Breast epithelium (tissue), 4 donors: ENCODE results near the gene TARS2. TPM values are rescaled to one million over a fixed set of nuclear protein-coding genes. Genes with fewer than 3 reads are reported as not detected.
A peak's percentile ranks its signal among the peaks of the same experiment; 100 is the strongest.

Source experiments
- DNase-seq, 2 donors: peaks; one replicate each; pipeline ENCODE4 v3.0.0-alpha.2; 2019; ENCODE audit warnings: low spot score in 2 of 2
- H3K27ac ChIP-seq, 2 donors: fragments of 200-600 bp; sonication (generic) in 1 of 2; one replicate each; pipeline ENCODE4 v1.5.1; 2016 to 2019; ENCODE audit warnings: mild to moderate bottlenecking in 1 of 2
- H3K27me3 ChIP-seq, 2 donors: fragments of 200-600 bp; sonication (generic) in 1 of 2; one replicate each; pipeline versions ENCODE4 v1.5.1 to v1.6.0; 2017 to 2019; ENCODE audit warnings: control low read depth in 1 of 2, mild to moderate bottlenecking in 1 of 2
- H3K36me3 ChIP-seq: fragments of 200-600 bp; one replicate; pipeline ENCODE4 v1.5.1; 2019
- H3K4me1 ChIP-seq, 2 donors: fragments of 200-600 bp; sonication (generic); one replicate each; pipeline ENCODE4 v1.5.1; 2016 to 2019; ENCODE audit warnings: control low read depth in 1 of 2
- H3K4me3 ChIP-seq, 3 donors: fragments of 200-600 bp; sonication (generic); 1 replicate in 2 of 3; 2 replicates in 1 of 3; pipeline ENCODE4 v1.5.1; 2016 to 2019; ENCODE audit warnings: mild to moderate bottlenecking in 3 of 3, moderate library complexity in 2 of 3
- H3K9me3 ChIP-seq, 2 donors: fragments of 200-600 bp; sonication (generic) in 1 of 2; one replicate each; pipeline ENCODE4 v1.5.1; 2016 to 2019; ENCODE audit warnings: control low read depth in 1 of 2
- POLR2A ChIP-seq: fragments of 450-650 bp; IDR thresholded peaks from one replicate; pipeline ENCODE4 v1.6.1; 2016; ENCODE audit warnings: antibody characterized with exemption, mild to moderate bottlenecking, moderate library complexity
- POLR2AphosphoS5 ChIP-seq, 3 donors: sonication (generic); formaldehyde crosslinking; IDR thresholded peaks; one replicate each; pipeline ENCODE4 v1.6.1; 2017; ENCODE audit warnings: antibody characterized with exemption in 3 of 3
- intact Hi-C: fragments of 100-400 bp; cut with DNase I; formaldehyde crosslinking; loops from one replicate; pipeline ENCODE4 v1.15.1; 2023; ENCODE audit warnings: low total_unique reads
- total RNA-seq, 3 donors: library from RNA; depleted of rRNA; stranded (reverse); fragments of >200 nt; gene quantifications; one replicate each; pipeline ENCODE4 v1.1.0, GENCODE V29; 2016
- TF ChIP-seq, protein P1 (sequence below), 3 donors: fragments of 450-650 bp; IDR thresholded peaks; one replicate each; pipeline ENCODE4 v1.5.1; 2016 to 2017; ENCODE audit warnings: antibody characterized with exemption in 3 of 3, mild to moderate bottlenecking in 3 of 3, moderate library complexity in 3 of 3

TARS2 gene
- total RNA-seq, 3 donors from 2014 or later = 12.1 to 21.4 (median 19.9) TPM

DNA sequence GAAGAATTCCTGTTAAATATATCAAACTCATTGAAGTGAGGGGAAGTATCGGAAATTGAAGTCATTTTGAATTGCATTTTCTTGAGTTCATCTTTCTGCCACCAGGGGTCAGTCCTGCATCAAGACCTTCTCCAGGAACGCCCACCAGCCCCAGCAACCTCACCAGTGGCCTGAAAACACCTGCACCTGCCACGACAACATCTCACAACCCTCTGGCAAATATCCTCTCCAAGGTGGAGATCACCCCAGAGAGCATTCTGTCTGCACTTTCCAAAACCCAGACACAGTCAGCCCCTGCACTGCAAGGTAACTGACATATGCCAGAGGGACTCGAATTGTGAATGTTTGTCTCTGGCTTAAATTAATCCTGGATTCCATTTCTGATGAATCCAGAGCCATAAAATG lies 22.8 kb upstream of the TARS2 start:
- Histone ChIP-seq H3K4me1 (no peaks in the 10 kb centered on the region), H3K4me3 (no peak overlapping the region), H3K27me3 (no peaks in the 10 kb centered on the region), H3K9me3 (no peaks in the 10 kb centered on the region), H3K27ac (no peak overlapping the region), H3K36me3 (no peaks in the 10 kb centered on the region)
- intact Hi-C loops = loop anchor here (5.0 kb wide), 1 partner anchor 1343 kb away; the partner anchor contains the start of gene LINGO4
- TF ChIP-seq POLR2AphosphoS5 (IDR thresholded peaks at IDR 0.05) (no peak), POLR2A (no peak)
- TF ChIP-seq, protein P1, sequence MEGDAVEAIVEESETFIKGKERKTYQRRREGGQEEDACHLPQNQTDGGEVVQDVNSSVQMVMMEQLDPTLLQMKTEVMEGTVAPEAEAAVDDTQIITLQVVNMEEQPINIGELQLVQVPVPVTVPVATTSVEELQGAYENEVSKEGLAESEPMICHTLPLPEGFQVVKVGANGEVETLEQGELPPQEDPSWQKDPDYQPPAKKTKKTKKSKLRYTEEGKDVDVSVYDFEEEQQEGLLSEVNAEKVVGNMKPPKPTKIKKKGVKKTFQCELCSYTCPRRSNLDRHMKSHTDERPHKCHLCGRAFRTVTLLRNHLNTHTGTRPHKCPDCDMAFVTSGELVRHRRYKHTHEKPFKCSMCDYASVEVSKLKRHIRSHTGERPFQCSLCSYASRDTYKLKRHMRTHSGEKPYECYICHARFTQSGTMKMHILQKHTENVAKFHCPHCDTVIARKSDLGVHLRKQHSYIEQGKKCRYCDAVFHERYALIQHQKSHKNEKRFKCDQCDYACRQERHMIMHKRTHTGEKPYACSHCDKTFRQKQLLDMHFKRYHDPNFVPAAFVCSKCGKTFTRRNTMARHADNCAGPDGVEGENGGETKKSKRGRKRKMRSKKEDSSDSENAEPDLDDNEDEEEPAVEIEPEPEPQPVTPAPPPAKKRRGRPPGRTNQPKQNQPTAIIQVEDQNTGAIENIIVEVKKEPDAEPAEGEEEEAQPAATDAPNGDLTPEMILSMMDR (IDR thresholded peaks at IDR 0.05) = peak; percentile 73 to 80 (median 76)
- DNase-seq = peak in 1 of 2 donors; percentile 31

DNA sequence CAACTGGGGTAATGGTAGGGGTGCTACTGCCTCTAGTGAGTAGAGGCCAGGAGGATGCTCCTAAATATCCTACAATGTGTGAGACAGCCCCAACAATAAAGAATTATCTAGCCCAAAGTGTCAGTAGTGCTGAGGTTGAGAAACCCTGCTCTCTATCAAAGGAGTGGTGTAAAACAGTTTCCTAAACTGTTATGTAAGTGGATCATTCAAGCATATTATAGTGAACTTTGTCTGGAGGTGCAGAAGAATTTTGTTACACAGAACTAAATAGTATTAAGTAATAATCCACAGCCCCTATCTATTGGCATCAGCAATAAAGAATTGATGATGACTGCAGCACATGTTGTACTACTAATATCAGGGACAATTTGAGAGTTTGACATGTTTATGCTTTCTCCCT lies 20.3 kb upstream of the TARS2 start:
- H3K36me3 ChIP-seq = no peaks in the 10 kb centered on the region
- H3K9me3 ChIP-seq = no peaks in the 10 kb centered on the region
- no peaks in the 10 kb centered on the region for H3K4me1 ChIP-seq
- H3K4me3 ChIP-seq = no peak overlapping the region
- no peaks in the 10 kb centered on the region for H3K27me3 ChIP-seq
- DNase-seq = no peak
- intact Hi-C loops = no loop called here
- no peak overlapping the region for H3K27ac ChIP-seq
- TF ChIP-seq, protein P1 (IDR thresholded peaks at IDR 0.05) = no peak
- TF ChIP-seq POLR2A (no peak), POLR2AphosphoS5 (IDR thresholded peaks at IDR 0.05) (no peak)

DNA sequence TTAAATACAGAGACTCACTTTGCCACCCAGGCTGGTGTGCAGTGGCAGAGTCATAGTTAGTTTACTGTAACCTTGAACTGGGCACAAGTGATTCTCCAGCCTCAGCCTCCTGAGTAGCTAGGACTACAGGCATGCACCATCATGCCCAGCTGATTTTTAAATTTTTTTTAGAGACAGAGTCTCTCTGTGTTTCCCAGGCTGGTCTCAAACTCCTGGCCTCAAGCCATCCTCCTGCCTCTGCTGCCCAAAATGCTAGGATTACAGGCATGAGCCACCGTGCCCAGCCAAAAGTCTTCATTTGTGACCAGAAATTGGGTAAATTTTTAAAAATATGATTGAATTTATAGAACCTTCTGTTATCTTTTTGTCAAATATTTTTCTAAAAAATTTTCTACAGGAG lies 17.9 kb upstream of the TARS2 start:
- H3K4me3 ChIP-seq = no peak overlapping the region
- no peak overlapping the region for H3K27ac ChIP-seq
- H3K36me3 ChIP-seq = no peaks in the 10 kb centered on the region
- DNase-seq = no peak
- no peaks in the 10 kb centered on the region for H3K4me1 ChIP-seq
- TF ChIP-seq POLR2A = no peak
- TF ChIP-seq, protein P1 (IDR thresholded peaks at IDR 0.05) = no peak
- TF ChIP-seq POLR2AphosphoS5 (IDR thresholded peaks at IDR 0.05) = no peak
- intact Hi-C loops = no loop called here
- H3K9me3 ChIP-seq = no peaks in the 10 kb centered on the region
- no peaks in the 10 kb centered on the region for H3K27me3 ChIP-seq

DNA sequence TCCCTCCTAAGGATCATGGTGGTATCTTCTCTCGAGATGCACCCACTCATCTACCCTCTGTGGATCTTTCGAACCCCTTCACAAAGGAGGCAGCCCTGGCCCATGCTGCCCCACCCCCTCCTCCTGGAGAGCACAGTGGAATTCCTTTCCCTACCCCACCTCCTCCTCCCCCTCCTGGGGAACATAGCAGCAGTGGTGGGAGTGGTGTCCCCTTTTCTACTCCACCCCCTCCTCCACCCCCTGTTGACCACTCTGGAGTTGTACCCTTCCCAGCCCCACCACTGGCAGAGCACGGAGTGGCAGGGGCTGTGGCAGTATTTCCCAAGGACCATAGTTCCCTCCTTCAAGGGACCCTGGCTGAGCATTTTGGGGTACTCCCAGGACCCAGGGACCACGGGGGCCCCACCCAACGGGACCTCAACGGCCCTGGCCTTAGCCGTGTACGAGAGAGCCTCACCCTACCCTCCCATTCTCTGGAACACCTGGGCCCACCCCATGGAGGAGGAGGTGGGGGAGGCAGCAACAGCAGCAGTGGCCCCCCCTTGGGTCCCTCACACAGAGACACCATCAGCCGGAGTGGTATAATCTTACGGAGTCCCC lies 14.5 kb upstream of the TARS2 start:
- H3K36me3 ChIP-seq = no peaks in the 10 kb centered on the region
- no peak for DNase-seq
- intact Hi-C loops = no loop called here
- no peaks in the 10 kb centered on the region for H3K9me3 ChIP-seq
- no peak overlapping the region for H3K27ac ChIP-seq
- no peaks in the 10 kb centered on the region for H3K4me1 ChIP-seq
- H3K4me3 ChIP-seq = no peak overlapping the region
- H3K27me3 ChIP-seq = no peaks in the 10 kb centered on the region
- no peak for TF ChIP-seq POLR2AphosphoS5 (IDR thresholded peaks at IDR 0.05)

DNA sequence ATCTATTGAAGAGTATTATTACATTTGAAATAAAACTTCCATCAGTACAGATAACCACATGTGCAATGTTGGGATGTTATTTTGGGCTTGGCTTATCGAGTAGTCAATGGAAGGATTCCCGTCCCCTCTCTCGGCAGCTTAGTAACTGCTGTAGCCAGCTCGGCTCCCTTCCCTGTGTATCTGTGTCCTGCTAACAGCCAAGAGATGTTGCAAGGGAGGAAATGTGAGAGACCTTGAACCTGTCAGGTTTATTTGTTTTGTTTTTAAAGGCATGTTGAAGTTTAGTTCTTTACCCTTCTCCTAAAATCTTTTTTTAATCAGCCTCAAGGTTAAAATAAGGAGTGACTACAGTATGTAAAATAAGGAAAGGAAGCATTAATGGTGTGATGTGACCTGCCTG lies 13.6 kb upstream of the TARS2 start:
- DNase-seq = no peak
- H3K9me3 ChIP-seq = no peaks in the 10 kb centered on the region
- no peaks in the 10 kb centered on the region for H3K36me3 ChIP-seq
- H3K4me3 ChIP-seq = no peak overlapping the region
- intact Hi-C loops = no loop called here
- no peaks in the 10 kb centered on the region for H3K4me1 ChIP-seq
- TF ChIP-seq POLR2AphosphoS5 (IDR thresholded peaks at IDR 0.05) (no peak), POLR2A (no peak)
- TF ChIP-seq, protein P1 (IDR thresholded peaks at IDR 0.05) = no peak
- H3K27ac ChIP-seq = no peak overlapping the region
- H3K27me3 ChIP-seq = no peaks in the 10 kb centered on the region
